ENCODE measurements around the gene DCLRE1B.
"Not testable (repeated sequence)": the region's sequence is repeated elsewhere in the genome, so short reads cannot be mapped to it uniquely, and the experiment has no call there.

The DCLRE1B gene

DNA sequence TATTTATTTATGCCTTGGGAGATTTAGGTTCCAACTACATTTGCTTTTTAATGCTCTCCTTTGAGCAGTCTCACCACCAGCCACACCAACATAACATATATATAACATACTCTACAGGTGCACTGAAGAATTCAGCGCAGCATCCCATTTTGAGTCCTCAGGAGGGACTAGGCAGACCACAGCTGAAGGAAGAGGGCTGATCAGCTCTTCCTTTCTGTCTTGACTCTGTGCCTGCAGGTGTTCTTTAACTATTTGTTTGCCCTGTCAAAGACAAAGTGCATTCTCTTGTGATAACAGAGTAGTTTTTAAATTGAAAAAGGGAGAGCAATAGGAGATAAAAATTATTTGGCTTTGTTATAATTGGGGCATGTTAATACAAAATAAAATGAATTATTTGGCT lies 41.0 kb downstream of the DCLRE1B start:
- no peak for DNase-seq

- no peak for DNase-seq
Measured at GRCh38 chr1:113946678-113947387, 41.7 kb downstream of the DCLRE1B start.

DNA sequence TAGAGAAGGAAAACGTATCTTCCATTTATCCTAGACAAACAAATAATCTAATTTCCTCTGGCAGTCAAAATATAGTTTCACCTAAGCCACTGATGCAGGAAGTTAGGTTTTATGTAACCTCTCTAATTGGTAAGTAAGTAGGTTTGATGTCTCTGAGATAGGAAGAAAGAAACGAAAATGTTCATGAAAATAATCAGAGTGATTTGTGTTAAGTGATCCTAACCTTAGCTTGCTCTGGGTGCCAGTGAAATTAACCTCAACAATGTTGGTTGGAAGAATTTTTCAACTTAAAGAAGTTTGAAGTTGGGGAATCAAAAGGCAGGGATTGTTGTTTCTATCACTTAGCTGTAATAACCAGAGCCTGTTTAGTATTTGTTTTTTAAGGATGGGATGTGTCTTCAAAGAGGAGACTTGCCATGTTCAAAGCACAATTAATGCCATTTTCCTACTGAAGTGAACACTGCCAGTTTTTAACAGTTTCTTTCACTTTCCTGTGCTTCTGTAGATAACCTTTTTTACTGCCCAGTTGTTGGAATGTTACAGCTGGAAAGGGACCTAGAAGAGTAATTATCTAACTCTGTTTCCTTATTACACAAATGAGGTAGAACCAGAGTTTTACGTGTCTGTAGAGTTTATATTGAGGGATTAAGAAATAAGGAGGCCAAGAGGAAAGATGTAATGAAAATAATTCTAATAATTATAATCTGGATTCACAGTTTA lies 42.4 kb downstream of the DCLRE1B start:
- DNase-seq = no peak

DNA sequence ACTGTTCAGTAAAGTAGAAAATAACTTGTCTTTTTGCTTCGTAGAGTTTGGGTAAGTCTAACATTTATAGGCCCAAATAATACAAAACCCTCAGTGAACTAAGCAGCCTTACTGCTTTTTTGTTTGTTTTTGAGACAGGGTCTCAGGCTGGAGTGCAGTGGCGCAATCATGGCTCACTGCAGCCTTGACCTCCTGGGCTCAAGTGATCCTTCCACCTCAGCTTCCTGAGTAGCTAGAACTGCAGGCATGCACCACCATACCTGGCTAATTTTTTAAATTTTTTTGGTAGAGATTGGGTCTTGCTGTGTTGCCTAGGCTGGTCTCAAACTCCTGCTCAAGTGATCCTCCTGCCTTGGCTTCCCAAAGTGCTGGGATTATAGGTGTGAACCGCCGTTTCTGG lies 43.0 kb downstream of the DCLRE1B start:
- not testable (repeated sequence) for DNase-seq

DNA sequence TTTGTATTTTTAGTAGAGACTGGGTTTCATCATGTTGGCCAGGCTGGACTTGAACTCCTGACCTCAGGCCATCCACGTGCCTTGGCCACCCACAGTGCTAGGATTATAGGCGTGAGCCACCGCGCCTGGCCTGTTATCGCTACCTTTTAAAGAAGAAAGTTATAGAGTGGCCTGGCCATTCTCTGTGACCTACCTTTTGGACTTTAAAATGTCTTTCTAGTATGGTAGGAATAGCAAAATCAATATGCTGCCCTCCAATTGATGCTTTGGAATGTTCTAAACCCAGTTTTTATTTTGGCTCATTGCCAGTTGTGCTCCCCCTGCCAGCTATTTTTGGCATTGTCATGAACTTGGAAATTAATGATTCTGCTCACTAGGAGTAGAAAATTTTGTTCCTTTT lies 43.9 kb downstream of the DCLRE1B start:
- DNase-seq = no peak

DNA sequence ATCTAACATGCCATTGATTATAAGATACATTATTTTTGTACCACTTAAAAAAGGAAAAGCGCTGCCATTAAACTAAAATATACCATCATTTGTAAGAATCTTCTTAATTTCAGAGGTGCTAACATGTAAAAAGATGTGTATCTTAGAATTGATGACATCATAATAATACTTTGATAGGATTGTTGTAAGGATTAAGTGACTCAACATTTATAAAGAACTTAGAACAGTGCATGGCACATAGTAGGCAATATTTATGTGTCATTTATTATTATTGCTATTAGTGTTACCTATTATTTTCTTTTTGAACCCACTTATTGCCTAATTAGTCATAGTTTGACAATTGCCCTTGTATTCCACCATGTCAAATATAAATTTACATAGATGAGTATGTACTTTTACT lies 45.8 kb downstream of the DCLRE1B start:
- no peak for DNase-seq

GRCh38 chr1:113951719-113952118 lies 46.6 kb downstream of the DCLRE1B start:
- DNase-seq = no peak

DNA sequence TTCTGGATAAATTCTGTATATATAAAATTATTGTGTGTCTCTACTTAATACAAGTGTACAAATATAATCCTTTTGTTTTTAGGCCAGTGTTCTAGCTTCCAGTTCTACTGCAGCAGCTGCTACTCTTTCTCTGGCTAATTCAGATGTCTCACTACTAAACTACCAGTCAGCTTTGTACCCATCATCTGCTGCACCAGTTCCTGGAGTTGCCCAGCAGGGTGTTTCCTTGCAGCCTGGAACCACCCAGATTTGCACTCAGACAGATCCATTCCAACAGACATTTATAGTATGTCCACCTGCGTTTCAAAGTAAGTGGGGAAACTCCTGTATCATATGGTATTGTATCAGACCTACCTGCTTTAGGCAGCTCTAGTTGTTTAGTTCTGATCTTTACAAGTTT lies 52.9 kb downstream of the DCLRE1B start:
- DNase-seq = no peak

DNA sequence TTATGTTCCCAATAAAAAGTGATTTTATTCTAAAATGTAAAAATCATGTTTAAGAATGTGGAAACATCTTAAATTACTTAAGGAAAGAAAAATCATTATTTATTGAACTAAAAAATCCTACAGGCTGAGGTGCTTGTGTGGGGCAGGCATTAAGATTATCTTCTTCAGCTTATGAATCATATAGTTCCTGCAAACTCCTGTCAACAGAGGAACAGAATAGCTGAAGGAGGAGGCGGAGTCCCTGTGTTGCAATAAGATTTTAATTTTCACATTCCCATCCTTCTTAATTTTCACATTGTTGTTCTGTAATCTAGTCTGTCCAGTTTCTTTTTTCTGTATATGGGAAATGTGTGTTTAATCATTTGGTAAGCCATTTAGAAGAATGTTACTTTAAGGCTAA lies 53.6 kb downstream of the DCLRE1B start:
- DNase-seq = no peak

DNA sequence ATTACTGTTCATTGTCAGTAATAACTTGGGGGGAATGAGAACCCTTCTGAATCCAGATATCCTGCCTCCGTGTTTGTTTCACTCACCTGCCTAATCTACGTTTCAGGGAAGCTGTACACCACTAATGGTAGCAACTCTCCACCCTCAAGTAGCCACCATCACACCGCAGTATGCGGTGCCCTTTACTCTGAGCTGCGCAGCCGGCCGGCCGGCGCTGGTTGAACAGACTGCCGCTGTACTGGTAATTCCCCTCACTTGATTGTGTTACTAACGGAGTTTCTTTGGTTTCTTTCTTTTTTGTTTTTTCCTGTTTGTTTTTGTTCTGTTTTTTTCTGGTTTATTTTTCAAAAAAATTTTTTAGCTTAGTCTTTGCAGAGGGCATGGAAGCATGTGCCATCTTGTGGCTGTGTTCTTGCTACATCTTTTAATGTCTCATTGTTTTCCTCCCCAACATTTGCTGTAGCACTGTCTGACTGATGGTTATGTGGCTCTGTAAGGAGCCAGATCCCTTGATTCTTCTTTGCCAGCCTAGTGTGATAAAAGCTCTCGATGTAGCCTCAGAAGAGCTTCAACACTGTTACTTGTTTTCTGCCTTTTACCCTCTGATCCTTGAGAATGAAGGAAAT lies 58.3 kb downstream of the DCLRE1B start:
- DNase-seq = no peak

Measured in anterior cingulate cortex (tissue), 58 donors.